H1 (cell line): Measurements from ENCODE around the gene IL1RAP. TPM values are rescaled to one million over a fixed set of nuclear protein-coding genes. Genes with fewer than 3 reads are reported as not detected.

Experiments used
- BACH1 ChIP-seq: IDR thresholded peaks from 2 replicates; pipeline ENCODE4 v1.6.1; 2012; ENCODE audit warnings: low read length, improper control_type of control experiment
- CHD2 ChIP-seq: IDR thresholded peaks from 2 replicates; pipeline ENCODE4 v1.6.1; 2012; ENCODE audit warnings: low read length, improper control_type of control experiment
- RAD21 ChIP-seq, 2 experiments: IDR thresholded peaks in 1 of 2; conservative IDR thresholded peaks in 1 of 2; 2 replicates each; pipeline ENCODE4 v1.6.1; 2011; ENCODE audit warnings: low read depth in 2 of 2, low read length in 2 of 2, improper control_type of control experiment in 1 of 2, inconsistent platforms in 1 of 2, mild to moderate bottlenecking in 1 of 2, moderate library complexity in 1 of 2
- polyA plus RNA-seq, 7 experiments: library from polyadenylated mRNA; depleted of rRNA in 3 of 7; stranded (reverse) in 5 of 7; unstranded in 2 of 7; fragments of >200 nt in 5 of 7; fragments of 200-250 nt in 2 of 7; gene quantifications; 1 replicate in 5 of 7; 2 replicates in 1 of 7; 4 replicates in 1 of 7; pipeline versions ENCODE4 v1.2.1 to v1.2.3, GENCODE V29; 2011 to 2013; ENCODE audit warnings: missing spikeins in 2 of 7, mixed read lengths in 2 of 7
- total RNA-seq: library from RNA; stranded (reverse); fragmentation: NEBNext Ultra II Directional; extraction: Animal tissue kit (Norgen Biotek cat#: 25700); gene quantifications from 2 replicates; pipeline ENCODE4 v1.2.1, GENCODE V29; 2021

The IL1RAP gene
- total and polyA plus RNA-seq, 2 of the 8 experiments (the other 6 are each of a cell fraction or from before 2014, with no cell fraction given), result 2.4 to 3.9 TPM

DNA sequence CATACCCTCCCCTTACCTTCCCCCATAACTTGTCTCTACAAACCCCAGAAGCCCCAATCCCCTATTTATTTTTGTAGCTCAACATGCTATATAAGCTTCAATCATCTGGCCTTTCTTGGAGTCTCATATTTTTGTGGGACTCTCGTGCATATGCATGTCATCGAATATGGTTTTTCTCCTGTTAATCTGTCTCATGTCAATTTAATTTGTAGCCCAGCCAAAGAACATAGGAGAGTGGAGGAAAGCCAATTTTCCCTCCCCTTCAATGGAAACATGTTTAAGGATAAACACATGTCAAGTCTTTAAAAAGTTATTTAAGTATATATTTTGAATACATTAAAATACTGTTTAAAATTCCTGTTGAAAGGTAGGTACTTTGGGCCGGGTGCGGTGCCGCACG is 176.4 kb downstream of the IL1RAP start (continued):
- TF ChIP-seq RAD21 (IDR thresholded peaks at IDR 0.05 in 1 of 2, conservative IDR thresholded peaks at IDR 0.05 in 1 of 2; ENCODE audit: low read depth in 2 of 2, low read length in 2 of 2) (no peak), CHD2 (no peak), BACH1 (no peak)
- TF ChIP-seq, all 59 proteins: peak for 0
